T1000 (cell line): Measurements from ENCODE around the gene LRRC23.
A peak's percentile ranks its signal among the peaks of the same experiment; 100 is the strongest.

Source experiments
- DNase-seq: peaks from one replicate; lab custom pipeline; 2025; ENCODE audit warnings: mixed read lengths; lab: John Stamatoyannopoulos, UW

Gene LRRC23

GRCh38 chr12:6925540-6926279 lies 21.1 kb downstream of the LRRC23 start:
- no peak for DNase-seq

DNA sequence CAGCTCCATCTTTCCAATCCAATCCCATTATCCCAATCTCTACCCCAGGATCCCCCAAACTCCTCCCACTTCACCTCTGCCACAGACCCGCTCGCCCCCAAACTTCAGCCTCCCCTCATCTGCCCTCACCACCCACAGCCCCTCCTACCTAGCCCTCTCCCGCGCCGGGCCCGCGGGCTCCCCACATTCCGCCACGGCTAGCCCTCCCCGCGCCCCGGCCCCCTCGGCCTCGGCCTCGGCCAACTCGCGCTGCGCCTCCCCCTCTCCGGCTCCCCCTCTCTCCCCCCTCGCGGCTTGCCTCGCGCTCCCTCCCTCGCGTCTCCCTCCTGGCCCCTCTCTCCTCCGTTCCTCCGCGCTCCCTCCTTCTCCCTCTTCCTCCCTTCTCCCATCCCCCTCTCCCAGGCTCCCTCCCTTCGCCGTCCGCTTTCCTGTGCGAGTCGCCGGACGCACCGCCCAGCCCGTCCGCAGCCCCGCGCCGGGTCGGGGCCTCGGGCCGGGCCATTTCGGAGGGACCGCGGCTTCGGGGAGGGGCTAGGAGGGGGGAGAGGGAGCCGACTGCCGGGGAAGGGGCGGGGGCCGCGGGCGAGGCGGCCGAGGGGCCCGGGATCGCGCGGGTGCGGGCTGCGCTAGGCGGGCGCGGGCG lies 22.9 kb downstream of the LRRC23 start, which contains the start of gene ATN1:
TSS of gene ATN1 (plus strand) at position 581 of the 643 bp plus-strand sequence. CDS start 6,043 bp downstream, outside the sequence.
- DNase-seq, result no peak

DNA sequence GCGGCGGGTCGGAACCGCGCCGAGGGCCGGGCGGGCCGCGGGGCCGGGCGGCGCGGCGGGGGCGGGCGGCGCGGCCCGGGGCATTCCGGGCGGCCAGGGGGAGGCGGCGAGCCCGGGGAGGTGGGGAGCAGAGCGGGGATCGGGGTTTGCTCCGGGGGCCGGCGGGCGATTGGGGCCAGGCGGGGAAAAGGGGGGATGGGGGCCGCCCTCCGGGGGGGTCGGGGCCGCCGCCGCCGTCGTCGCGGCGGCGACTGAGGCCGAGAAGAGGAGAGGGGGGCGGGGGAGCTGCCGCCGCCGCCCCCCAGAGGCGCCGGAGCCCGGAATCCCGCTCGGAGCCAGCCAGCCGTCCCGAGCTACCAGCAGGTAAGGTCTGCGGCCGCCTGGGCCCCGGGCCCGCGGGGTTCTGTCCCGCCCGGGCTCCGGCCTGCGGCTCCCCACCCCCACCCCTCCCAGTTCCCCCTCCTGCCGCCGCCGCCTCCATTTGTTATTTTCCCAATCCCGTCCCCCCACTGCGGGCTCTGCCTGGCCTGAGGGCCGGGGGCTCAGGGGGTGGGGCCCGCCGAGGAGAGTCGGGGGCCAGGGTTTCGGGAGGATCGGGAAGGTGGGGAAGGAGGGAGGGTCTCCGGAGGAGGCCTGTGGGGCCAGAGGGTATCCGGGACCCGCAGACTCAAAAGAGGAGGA lies 23.5 kb downstream of the LRRC23 start:
- no peak for DNase-seq

DNA sequence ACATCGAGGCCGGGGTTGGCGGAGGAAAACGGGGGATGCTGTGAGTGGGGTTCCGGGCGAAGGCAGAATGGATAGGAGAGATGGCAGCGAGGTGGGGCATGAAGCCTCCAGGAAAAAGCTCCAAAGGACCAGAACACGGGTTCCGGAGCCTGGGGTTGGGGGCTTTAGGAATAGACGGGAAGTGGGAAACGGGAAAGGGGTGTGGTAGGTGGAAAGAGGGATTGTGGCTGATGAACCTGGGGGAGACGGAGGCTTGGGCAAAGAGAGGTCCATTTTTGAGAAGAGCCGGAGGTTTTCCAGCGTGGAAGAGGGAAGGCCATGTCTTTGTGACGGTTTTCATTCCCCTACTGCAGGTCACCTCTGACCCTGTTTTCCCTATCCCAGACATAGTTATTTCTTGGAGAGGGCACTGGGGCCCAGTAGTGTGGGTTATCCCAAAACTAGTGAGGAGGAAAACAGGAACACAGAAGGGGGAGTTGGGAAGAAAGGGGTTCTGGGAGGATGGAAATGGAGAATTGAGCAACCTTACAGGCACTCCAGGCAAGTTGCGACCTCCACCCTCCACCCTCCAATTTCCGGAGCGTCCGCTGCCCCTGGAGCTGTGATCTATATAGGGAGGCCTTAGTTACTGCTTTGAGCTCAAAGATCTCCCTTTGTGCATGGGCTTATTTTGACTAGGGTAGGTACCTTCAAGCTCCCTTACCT lies 24.2 kb downstream of the LRRC23 start:
- no peak for DNase-seq

DNA sequence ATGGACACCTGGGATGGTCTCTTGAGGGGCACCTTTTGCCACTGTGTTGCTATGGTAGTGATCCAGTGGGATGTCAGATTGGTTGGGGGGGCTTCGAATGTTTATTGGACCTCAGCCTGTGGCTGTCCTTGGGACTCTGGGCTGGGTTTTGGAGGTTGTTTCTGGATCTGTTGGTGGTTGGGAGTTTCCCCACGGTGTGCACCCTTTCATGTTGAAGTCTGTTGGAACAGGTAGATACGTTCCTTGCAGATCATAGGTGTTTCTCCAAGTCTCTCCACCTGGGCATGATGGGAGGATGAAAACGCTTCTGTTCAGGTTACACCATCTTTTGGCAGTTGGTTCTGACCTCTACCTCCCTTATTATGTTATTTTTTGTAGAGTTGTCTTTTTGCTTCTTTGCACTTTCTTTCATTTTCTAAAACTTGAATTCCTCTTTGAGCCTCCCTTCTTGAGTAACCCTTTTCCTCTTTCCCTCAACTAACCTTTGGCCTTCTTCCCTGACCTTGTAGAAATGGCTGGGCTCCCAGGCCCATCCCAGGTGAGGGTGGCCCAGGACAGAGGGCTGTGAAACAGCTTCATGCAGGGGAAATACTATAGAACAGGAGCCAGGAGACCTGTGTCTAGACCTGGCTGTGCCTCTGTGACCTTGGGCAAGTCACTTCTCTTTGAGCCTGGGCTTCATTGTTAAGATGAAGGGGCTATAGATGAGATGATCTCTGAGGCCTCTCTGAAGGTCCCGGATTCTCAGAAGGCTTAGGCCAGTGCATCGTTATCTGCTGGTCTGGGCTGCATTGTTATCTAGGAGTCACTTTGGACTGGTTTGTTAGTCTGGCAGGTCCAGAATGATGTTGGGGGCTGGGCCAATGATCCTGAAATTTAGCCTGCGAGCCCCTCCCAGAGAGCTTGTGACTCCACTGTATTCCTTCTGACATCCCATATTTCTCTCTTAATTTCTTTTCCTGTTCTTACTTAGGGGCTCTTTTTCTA lies 25.1 kb downstream of the LRRC23 start:
- no peak for DNase-seq

- no peak for DNase-seq
Observed at GRCh38 chr12:6932766-6933165, 28.1 kb downstream of the LRRC23 start.

GRCh38 chr12:6934110-6934509 lies 29.5 kb downstream of the LRRC23 start:
- no peak for DNase-seq

GRCh38 chr12:6935371-6936193 lies 31.0 kb downstream of the LRRC23 start:
- DNase-seq, result no peak

- no peak for DNase-seq
Observed at GRCh38 chr12:6936194-6936635, 31.6 kb downstream of the LRRC23 start.

DNA sequence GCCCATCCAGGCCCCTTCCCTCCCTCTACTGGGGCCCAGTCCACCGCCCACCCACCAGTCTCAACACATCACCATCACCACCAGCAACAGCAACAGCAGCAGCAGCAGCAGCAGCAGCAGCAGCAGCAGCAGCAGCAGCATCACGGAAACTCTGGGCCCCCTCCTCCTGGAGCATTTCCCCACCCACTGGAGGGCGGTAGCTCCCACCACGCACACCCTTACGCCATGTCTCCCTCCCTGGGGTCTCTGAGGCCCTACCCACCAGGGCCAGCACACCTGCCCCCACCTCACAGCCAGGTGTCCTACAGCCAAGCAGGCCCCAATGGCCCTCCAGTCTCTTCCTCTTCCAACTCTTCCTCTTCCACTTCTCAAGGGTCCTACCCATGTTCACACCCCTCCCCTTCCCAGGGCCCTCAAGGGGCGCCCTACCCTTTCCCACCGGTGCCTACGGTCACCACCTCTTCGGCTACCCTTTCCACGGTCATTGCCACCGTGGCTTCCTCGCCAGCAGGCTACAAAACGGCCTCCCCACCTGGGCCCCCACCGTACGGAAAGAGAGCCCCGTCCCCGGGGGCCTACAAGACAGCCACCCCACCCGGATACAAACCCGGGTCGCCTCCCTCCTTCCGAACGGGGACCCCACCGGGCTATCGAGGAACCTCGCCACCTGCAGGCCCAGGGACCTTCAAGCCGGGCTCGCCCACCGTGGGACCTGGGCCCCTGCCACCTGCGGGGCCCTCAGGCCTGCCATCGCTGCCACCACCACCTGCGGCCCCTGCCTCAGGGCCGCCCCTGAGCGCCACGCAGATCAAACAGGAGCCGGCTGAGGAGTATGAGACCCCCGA lies 32.2 kb downstream of the LRRC23 start:
- no peak for DNase-seq

DNA sequence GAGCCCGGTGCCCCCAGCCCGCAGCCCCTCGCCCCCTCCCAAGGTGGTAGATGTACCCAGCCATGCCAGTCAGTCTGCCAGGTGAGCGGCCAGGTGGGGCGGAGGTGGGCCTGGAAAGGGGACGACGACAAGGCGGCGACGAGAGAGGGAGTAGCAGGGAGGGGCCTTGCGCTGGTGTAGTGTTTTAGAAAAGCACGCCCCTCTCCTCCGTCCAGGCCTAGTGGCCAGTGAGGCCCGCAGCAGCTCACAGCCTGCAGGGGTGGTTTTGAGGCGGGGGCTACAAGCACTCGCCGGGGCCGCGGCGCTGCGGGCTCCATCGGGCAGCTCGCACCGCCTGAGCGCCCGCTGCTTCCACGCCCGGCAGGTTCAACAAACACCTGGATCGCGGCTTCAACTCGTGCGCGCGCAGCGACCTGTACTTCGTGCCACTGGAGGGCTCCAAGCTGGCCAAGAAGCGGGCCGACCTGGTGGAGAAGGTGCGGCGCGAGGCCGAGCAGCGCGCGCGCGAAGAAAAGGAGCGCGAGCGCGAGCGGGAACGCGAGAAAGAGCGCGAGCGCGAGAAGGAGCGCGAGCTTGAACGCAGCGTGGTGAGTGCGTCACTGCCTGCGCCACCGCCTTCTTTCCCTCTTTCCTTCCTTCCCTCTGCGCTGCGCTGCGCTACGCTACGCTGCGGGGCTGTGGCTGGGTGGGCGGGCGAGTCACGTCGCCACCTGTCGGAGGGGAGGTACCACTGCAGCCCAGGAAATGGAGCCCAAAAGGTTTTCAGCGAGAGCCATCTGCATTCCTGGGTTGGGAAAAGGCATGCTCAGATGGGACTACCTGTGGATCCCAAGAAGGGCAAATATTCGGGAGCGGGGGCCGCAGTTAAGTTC lies 33.1 kb downstream of the LRRC23 start:
- DNase-seq, result peak; percentile 71

DNA sequence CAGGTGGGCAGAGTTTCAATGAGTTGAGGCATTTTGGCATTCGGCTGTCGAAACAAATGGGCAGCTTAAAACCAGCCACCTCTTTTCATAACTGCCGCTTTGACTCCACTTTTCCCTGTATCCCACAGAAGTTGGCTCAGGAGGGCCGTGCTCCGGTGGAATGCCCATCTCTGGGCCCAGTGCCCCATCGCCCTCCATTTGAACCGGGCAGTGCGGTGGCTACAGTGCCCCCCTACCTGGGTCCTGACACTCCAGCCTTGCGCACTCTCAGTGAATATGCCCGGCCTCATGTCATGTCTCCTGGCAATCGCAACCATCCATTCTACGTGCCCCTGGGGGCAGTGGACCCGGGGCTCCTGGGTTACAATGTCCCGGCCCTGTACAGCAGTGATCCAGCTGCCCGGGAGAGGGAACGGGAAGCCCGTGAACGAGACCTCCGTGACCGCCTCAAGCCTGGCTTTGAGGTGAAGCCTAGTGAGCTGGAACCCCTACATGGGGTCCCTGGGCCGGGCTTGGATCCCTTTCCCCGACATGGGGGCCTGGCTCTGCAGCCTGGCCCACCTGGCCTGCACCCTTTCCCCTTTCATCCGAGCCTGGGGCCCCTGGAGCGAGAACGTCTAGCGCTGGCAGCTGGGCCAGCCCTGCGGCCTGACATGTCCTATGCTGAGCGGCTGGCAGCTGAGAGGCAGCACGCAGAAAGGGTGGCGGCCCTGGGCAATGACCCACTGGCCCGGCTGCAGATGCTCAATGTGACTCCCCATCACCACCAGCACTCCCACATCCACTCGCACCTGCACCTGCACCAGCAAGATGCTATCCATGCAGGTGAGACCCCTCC lies 34.0 kb downstream of the LRRC23 start:
- DNase-seq, result no peak

DNA sequence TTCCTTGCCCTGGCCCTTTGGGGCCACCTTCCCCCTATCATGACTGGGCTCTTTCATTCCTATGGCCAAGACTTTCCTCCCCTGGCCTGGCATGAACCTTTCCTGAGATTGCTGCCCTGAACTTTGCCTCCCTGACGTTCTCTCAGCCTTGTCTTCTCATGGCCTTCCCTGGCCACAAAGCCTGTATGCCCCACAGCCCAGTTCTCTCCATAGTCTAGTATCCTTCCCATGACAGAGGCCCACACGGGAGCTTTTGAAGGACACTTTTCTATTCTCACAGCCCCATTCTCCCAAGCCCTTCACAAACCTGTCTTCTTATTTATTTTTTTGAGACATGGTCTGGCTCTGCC lies 34.5 kb downstream of the LRRC23 start:
- DNase-seq, result no peak

DNA sequence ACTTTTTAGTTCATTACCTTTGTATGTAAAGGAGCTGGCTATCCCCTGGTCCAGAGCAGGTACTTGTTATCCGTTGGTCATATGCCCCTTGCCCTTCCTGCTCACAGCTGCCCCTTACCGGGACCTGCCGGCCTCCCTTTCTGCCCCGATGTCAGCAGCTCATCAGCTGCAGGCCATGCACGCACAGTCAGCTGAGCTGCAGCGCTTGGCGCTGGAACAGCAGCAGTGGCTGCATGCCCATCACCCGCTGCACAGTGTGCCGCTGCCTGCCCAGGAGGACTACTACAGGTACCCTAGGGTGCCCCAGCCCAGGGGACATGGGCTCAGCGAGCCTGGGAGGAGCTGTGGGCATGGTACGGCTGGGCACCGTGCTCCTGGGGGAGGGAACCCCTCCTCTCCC lies 36.6 kb downstream of the LRRC23 start:
- no peak for DNase-seq

- DNase-seq, result no peak
Observed at GRCh38 chr12:6941782-6942181, 37.2 kb downstream of the LRRC23 start.

GRCh38 chr12:6942331-6942665 lies 37.7 kb downstream of the LRRC23 start:
- no peak for DNase-seq

DNA sequence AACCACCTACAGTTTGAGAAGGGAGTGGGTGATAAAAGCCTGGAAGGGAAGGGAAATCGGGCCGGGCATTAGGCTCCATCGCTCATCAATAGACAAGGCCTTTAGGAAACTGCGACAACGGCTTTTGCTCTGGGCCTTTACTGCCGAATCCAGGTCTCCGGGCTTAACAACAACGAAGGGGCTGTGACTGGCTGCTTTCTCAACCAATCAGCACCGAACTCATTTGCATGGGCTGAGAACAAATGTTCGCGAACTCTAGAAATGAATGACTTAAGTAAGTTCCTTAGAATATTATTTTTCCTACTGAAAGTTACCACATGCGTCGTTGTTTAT lies 38.7 kb downstream of the LRRC23 start:
- DNase-seq, result peak; percentile 43
